ENCODE measurements around the gene PLCZ1. TPM values are rescaled to one million over a fixed set of nuclear protein-coding genes. Genes with fewer than 3 reads are reported as not detected.

The PLCZ1 gene
- total RNA-seq, 2 donors from 2014 or later, result not detected

GRCh38 chr12:18755341-18755740, 17.5 kb upstream of the PLCZ1 start:
- Histone ChIP-seq H3K4me1 (ENCODE audit: control insufficient read depth, insufficient read depth, low read length) (peaks cover 24% of the 10 kb centered on the region), H3K27ac (ENCODE audit: low read depth, low read length) (no peak overlapping the region), H3K9me3 (ENCODE audit: control insufficient read depth, low read length) (no peaks in the 10 kb centered on the region), H3K27me3 (ENCODE audit: control insufficient read depth, insufficient read depth, low read length, poor library complexity, severe bottlenecking) (no peaks in the 10 kb centered on the region), H3K4me3 (ENCODE audit: low read length) (peak overlapping the region; percentile 1), H3K9ac (ENCODE audit: extremely low read depth, low read length, poor library complexity, severe bottlenecking) (no peak overlapping the region), H3K36me3 (ENCODE audit: control insufficient read depth, insufficient read depth, low read length) (no peaks in the 10 kb centered on the region)
- TF ChIP-seq, protein P1, sequence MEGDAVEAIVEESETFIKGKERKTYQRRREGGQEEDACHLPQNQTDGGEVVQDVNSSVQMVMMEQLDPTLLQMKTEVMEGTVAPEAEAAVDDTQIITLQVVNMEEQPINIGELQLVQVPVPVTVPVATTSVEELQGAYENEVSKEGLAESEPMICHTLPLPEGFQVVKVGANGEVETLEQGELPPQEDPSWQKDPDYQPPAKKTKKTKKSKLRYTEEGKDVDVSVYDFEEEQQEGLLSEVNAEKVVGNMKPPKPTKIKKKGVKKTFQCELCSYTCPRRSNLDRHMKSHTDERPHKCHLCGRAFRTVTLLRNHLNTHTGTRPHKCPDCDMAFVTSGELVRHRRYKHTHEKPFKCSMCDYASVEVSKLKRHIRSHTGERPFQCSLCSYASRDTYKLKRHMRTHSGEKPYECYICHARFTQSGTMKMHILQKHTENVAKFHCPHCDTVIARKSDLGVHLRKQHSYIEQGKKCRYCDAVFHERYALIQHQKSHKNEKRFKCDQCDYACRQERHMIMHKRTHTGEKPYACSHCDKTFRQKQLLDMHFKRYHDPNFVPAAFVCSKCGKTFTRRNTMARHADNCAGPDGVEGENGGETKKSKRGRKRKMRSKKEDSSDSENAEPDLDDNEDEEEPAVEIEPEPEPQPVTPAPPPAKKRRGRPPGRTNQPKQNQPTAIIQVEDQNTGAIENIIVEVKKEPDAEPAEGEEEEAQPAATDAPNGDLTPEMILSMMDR (conservative IDR thresholded peaks at IDR 0.05), result no peak
- 86 to 100% methylated on average over 1 of the region's 1 CpG for WGBS, 2 experiments (ENCODE audit: insufficient coverage in 1 of 2, insufficient read length in 1 of 2)
- Mint-ChIP-seq H3K4me3 (no peak overlapping the region), H3K4me1 (peaks cover 49% of the 10 kb centered on the region), H3K27ac (peak overlapping the region; percentile 7), H3K27me3 (ENCODE audit: insufficient read depth) (no peaks in the 10 kb centered on the region), H3K36me3 (ENCODE audit: low read depth) (no peaks in the 10 kb centered on the region), H3K9me3 (peaks cover 2% of the 10 kb centered on the region)
- no peak for DNase-seq

- peak overlapping the region; percentile 45 for H3K4me3 Mint-ChIP-seq
- H3K27ac Mint-ChIP-seq, result peak overlapping the region; percentile 96
- H3K36me3 Mint-ChIP-seq (ENCODE audit: low read depth), result no peaks in the 10 kb centered on the region
- no peaks in the 10 kb centered on the region for H3K27me3 ChIP-seq (ENCODE audit: control insufficient read depth, insufficient read depth, low read length, poor library complexity, severe bottlenecking)
- 72 to 100% methylated on average over 1 to 6 of the region's 6 CpGs for WGBS, 2 experiments (ENCODE audit: insufficient coverage in 1 of 2, insufficient read length in 1 of 2)
- H3K4me1 Mint-ChIP-seq, result peaks cover 61% of the 10 kb centered on the region
- H3K9ac ChIP-seq (ENCODE audit: extremely low read depth, low read length, poor library complexity, severe bottlenecking), result no peak overlapping the region
- H3K36me3 ChIP-seq (ENCODE audit: control insufficient read depth, insufficient read depth, low read length), result no peaks in the 10 kb centered on the region
- H3K9me3 ChIP-seq (ENCODE audit: control insufficient read depth, low read length), result no peaks in the 10 kb centered on the region
- TF ChIP-seq, protein P1 (conservative IDR thresholded peaks at IDR 0.05), result no peak
- no peaks in the 10 kb centered on the region for H3K27me3 Mint-ChIP-seq (ENCODE audit: insufficient read depth)
- H3K4me1 ChIP-seq (ENCODE audit: control insufficient read depth, insufficient read depth, low read length), result peaks cover 26% of the 10 kb centered on the region
- no peak overlapping the region for H3K27ac ChIP-seq (ENCODE audit: low read depth, low read length)
- H3K4me3 ChIP-seq (ENCODE audit: low read length), result peak overlapping the region; percentile 65
- DNase-seq, result peak; percentile 61
- no peaks in the 10 kb centered on the region for H3K9me3 Mint-ChIP-seq
Measured at GRCh38 chr12:18754124-18754707, 16.4 kb upstream of the PLCZ1 start.

DNA sequence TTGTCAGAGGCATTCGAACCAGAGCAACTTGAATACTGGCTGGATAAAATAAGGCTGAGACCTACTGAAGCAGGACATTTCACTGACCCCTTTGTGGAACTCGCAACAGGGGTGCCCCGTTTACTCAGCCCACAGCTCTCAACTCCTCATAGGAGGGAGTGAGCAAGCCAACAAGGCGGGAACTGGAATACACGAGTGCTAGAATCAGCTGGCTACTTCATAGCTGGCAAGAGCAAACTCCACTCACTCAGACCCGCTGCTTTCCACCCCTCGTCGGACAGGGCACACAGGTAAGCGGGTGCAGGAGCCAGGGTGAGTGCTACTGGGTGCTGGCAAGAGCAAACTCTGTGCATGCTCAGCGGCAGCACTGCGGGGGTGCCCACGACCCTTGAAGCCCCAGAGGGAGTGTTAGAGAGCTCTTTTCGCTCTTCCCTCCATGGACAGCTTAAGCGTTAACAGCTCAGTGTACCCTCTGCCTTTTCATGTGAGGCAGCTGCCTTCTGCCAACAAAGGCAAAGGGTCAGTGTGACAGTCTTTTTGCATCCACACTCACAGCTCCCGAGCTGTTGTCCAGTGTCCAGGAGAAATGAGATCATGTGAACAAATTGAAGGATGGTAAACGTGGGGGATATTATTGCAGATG, 15.8 kb upstream of the PLCZ1 start:
- Histone ChIP-seq H3K36me3 (ENCODE audit: control insufficient read depth, insufficient read depth, low read length) (no peaks in the 10 kb centered on the region), H3K27me3 (ENCODE audit: control insufficient read depth, insufficient read depth, low read length, poor library complexity, severe bottlenecking) (no peaks in the 10 kb centered on the region), H3K9ac (ENCODE audit: extremely low read depth, low read length, poor library complexity, severe bottlenecking) (peak overlapping the region; percentile 54), H3K27ac (ENCODE audit: low read depth, low read length) (peak overlapping the region; percentile 14), H3K4me1 (ENCODE audit: control insufficient read depth, insufficient read depth, low read length) (peaks cover 26% of the 10 kb centered on the region), H3K4me3 (ENCODE audit: low read length) (peak overlapping the region; percentile 65), H3K9me3 (ENCODE audit: control insufficient read depth, low read length) (no peaks in the 10 kb centered on the region)
- Mint-ChIP-seq H3K36me3 (ENCODE audit: low read depth) (no peaks in the 10 kb centered on the region), H3K4me1 (peaks cover 65% of the 10 kb centered on the region), H3K27me3 (ENCODE audit: insufficient read depth) (no peaks in the 10 kb centered on the region), H3K9me3 (no peaks in the 10 kb centered on the region), H3K4me3 (peak overlapping the region; percentile 45), H3K27ac (peak overlapping the region; percentile 96)
- peak; percentile 89 for DNase-seq
- 39 to 71% methylated on average over 10 to 16 of the region's 16 CpGs for WGBS, 2 experiments (ENCODE audit: insufficient coverage in 1 of 2, insufficient read length in 1 of 2)
- TF ChIP-seq, protein P1 (conservative IDR thresholded peaks at IDR 0.05), result no peak

All from endodermal cell (in vitro differentiated cells).